Jurkat, Clone E6-1 (cell line): Measurements from ENCODE around the gene COL6A3.
"Not testable (repeated sequence)": the region's sequence is repeated elsewhere in the genome, so short reads cannot be mapped to it uniquely, and the experiment has no call there.

ENCODE experiments used
- DNase-seq: peaks from one replicate; pipeline ENCODE4 v3.0.0-alpha.2; 2011; ENCODE audit warnings: low read depth, low spot score
- H3K4me3 ChIP-seq: 2 replicates; pipeline ENCODE4 v1.5.1; 2011; ENCODE audit warnings: mild to moderate bottlenecking, low read length, control low read depth, moderate library complexity

COL6A3 gene

GRCh38 chr2:237424544-237424943, 10.6 kb upstream of the COL6A3 start:
- no peak for DNase-seq
- H3K4me3 ChIP-seq: no peak overlapping the region

- no peak overlapping the region for H3K4me3 ChIP-seq
- no peak for DNase-seq
Observed at GRCh38 chr2:237423891-237424290, 9.9 kb upstream of the COL6A3 start.

- DNase-seq: no peak
- no peak overlapping the region for H3K4me3 ChIP-seq
Observed at GRCh38 chr2:237422309-237422708, 8.3 kb upstream of the COL6A3 start.

GRCh38 chr2:237421542-237422116, 7.7 kb upstream of the COL6A3 start:
- DNase-seq: no peak
- peak overlapping the region; percentile 32 for H3K4me3 ChIP-seq

- H3K4me3 ChIP-seq: no peak overlapping the region
Observed at GRCh38 chr2:237418300-237418699, 4.3 kb upstream of the COL6A3 start.

GRCh38 chr2:237412988-237413776, 782 bp downstream of the COL6A3 start:
- no peak overlapping the region for H3K4me3 ChIP-seq

More at GRCh38 chr2:237418300-237418699, 4.3 kb upstream of the COL6A3 start:
- no peak for DNase-seq

GRCh38 chr2:237412646-237412987, 1.3 kb downstream of the COL6A3 start:
- H3K4me3 ChIP-seq: no peak overlapping the region
- no peak for DNase-seq

More at GRCh38 chr2:237412988-237413776, 782 bp downstream of the COL6A3 start:
- no peak for DNase-seq

- no peak overlapping the region for H3K4me3 ChIP-seq
- DNase-seq: no peak
Observed at GRCh38 chr2:237411683-237412423, 2.1 kb downstream of the COL6A3 start.

- H3K4me3 ChIP-seq: no peak overlapping the region
- no peak for DNase-seq
Observed at GRCh38 chr2:237411092-237411601, 2.8 kb downstream of the COL6A3 start.

- H3K4me3 ChIP-seq, DNase-seq: not testable (repeated sequence)
Observed at GRCh38 chr2:237409263-237409662, 4.7 kb downstream of the COL6A3 start.

- DNase-seq: no peak
- no peak overlapping the region for H3K4me3 ChIP-seq
Observed at GRCh38 chr2:237408335-237409000, 5.5 kb downstream of the COL6A3 start.

- H3K4me3 ChIP-seq: no peak overlapping the region
- DNase-seq: no peak
Observed at GRCh38 chr2:237407700-237408099, 6.3 kb downstream of the COL6A3 start.

GRCh38 chr2:237406371-237406895, 7.5 kb downstream of the COL6A3 start:
- DNase-seq: no peak

GRCh38 chr2:237405605-237406004, 8.4 kb downstream of the COL6A3 start:
- H3K4me3 ChIP-seq: no peak overlapping the region
- no peak for DNase-seq

More at GRCh38 chr2:237406371-237406895, 7.5 kb downstream of the COL6A3 start:
- H3K4me3 ChIP-seq: no peak overlapping the region

- H3K4me3 ChIP-seq: no peak overlapping the region
Observed at GRCh38 chr2:237405006-237405559, 8.9 kb downstream of the COL6A3 start.

GRCh38 chr2:237404413-237404812, 9.6 kb downstream of the COL6A3 start:
- H3K4me3 ChIP-seq: no peak overlapping the region
- no peak for DNase-seq

More at GRCh38 chr2:237405006-237405559, 8.9 kb downstream of the COL6A3 start:
- no peak for DNase-seq

GRCh38 chr2:237403024-237403882, 10.7 kb downstream of the COL6A3 start:
- no peak overlapping the region for H3K4me3 ChIP-seq
- no peak for DNase-seq

GRCh38 chr2:237400199-237400598, 13.8 kb downstream of the COL6A3 start:
- no peak overlapping the region for H3K4me3 ChIP-seq
- DNase-seq: no peak
